Liver (tissue), 9 donors: ENCODE results near the gene BICRA. TPM values are rescaled to one million over a fixed set of nuclear protein-coding genes. Genes with fewer than 3 reads are reported as not detected.

Source experiments
- DNase-seq: peaks from one replicate; pipeline ENCODE4 v3.0.0-alpha.2; 2017; ENCODE audit warnings: low spot score
- H3K27ac ChIP-seq, 2 donors: one replicate each; pipeline ENCODE4 v1.7.0; 2013; ENCODE audit warnings: inconsistent platforms in 2 of 2, low read length in 2 of 2, control low read depth in 1 of 2, low read depth in 1 of 2, mild to moderate bottlenecking in 1 of 2
- H3K27me3 ChIP-seq, 4 donors: one replicate each; pipeline versions ENCODE4 v1.6.1 to v1.7.0; 2013; ENCODE audit warnings: low read length in 3 of 4, inconsistent platforms in 1 of 4, mild to moderate bottlenecking in 1 of 4, moderate library complexity in 1 of 4; ENCODE audit not compliant: control insufficient read depth in 4 of 4, insufficient read depth in 4 of 4
- H3K36me3 ChIP-seq, 4 donors: one replicate each; pipeline versions ENCODE4 v1.6.1 to v1.7.0; 2013; ENCODE audit warnings: low read length in 3 of 4, mild to moderate bottlenecking in 3 of 4, low read depth in 1 of 4, moderate library complexity in 1 of 4; ENCODE audit not compliant: control insufficient read depth in 4 of 4, insufficient read depth in 3 of 4
- H3K4me1 ChIP-seq, 4 donors: one replicate each; pipeline versions ENCODE4 v1.6.1 to v1.7.0; 2013; ENCODE audit warnings: low read length in 3 of 4, mild to moderate bottlenecking in 3 of 4, moderate library complexity in 1 of 4; ENCODE audit not compliant: control insufficient read depth in 4 of 4, insufficient read depth in 4 of 4
- H3K4me3 ChIP-seq, 3 donors: one replicate each; pipeline versions ENCODE4 v1.6.1 to v1.7.0; 2013; ENCODE audit warnings: low read length in 3 of 3, control low read depth in 1 of 3, low read depth in 1 of 3, mild to moderate bottlenecking in 1 of 3
- H3K9ac ChIP-seq, 2 donors: one replicate each; pipeline ENCODE4 v1.7.0; 2013; ENCODE audit warnings: low read length in 2 of 2, mild to moderate bottlenecking in 2 of 2, moderate library complexity in 2 of 2, control low read depth in 1 of 2, low read depth in 1 of 2
- H3K9me3 ChIP-seq, 4 donors: one replicate each; pipeline versions ENCODE4 v1.6.1 to v1.7.0; 2013; ENCODE audit warnings: low read length in 3 of 4; ENCODE audit not compliant: control insufficient read depth in 4 of 4
- ATF3 ChIP-seq: IDR thresholded peaks from 2 replicates; pipeline ENCODE4 v1.6.1; 2016; ENCODE audit warnings: antibody characterized with exemption
- CTCF ChIP-seq: fragments of 150-350 bp; IDR thresholded peaks from 2 replicates; pipeline ENCODE4 v1.5.1; 2017; ENCODE audit warnings: improper control_type of control experiment, low read depth, low read length; ENCODE audit not compliant: missing input control
- EGR1 ChIP-seq, 2 donors: IDR thresholded peaks; 2 replicates each; pipeline ENCODE4 v1.6.1; 2016 to 2018; ENCODE audit warnings: antibody characterized with exemption in 2 of 2, low read depth in 2 of 2
- FOXA1 ChIP-seq: IDR thresholded peaks from 2 replicates; pipeline ENCODE4 v1.6.1; 2016; ENCODE audit warnings: antibody characterized with exemption
- GABPA ChIP-seq, 2 donors: IDR thresholded peaks in 1 of 2; conservative IDR thresholded peaks in 1 of 2; 2 replicates each; pipeline ENCODE4 v1.6.1; 2016; ENCODE audit warnings: antibody characterized with exemption in 2 of 2, mild to moderate bottlenecking in 1 of 2, moderate library complexity in 1 of 2
- HNF4G ChIP-seq: IDR thresholded peaks from 2 replicates; pipeline ENCODE4 v1.6.1; 2016; ENCODE audit warnings: antibody characterized with exemption
- JUND ChIP-seq, 2 donors: IDR thresholded peaks; 2 replicates each; pipeline ENCODE4 v1.6.1; 2016; ENCODE audit warnings: antibody characterized with exemption in 2 of 2
- MAX ChIP-seq: IDR thresholded peaks from 2 replicates; pipeline ENCODE4 v1.6.1; 2016; ENCODE audit warnings: antibody characterized with exemption
- NR2F2 ChIP-seq: IDR thresholded peaks from 2 replicates; pipeline ENCODE4 v1.6.1; 2016; ENCODE audit warnings: antibody characterized with exemption
- RAD21 ChIP-seq, 2 donors: IDR thresholded peaks; 2 replicates each; pipeline ENCODE4 v1.6.1; 2016; ENCODE audit warnings: antibody characterized with exemption in 2 of 2, mild to moderate bottlenecking in 2 of 2
- REST ChIP-seq: IDR thresholded peaks from 2 replicates; pipeline ENCODE4 v1.6.1; 2016; ENCODE audit warnings: antibody characterized with exemption, mild to moderate bottlenecking
- RXRA ChIP-seq, 2 donors: IDR thresholded peaks; 2 replicates each; pipeline ENCODE4 v1.6.1; 2017 to 2018; ENCODE audit warnings: antibody characterized with exemption in 2 of 2, mild to moderate bottlenecking in 1 of 2
- TAF1 ChIP-seq: conservative IDR thresholded peaks from 2 replicates; pipeline ENCODE4 v1.6.1; 2016; ENCODE audit warnings: antibody characterized with exemption, mild to moderate bottlenecking
- YY1 ChIP-seq: IDR thresholded peaks from 2 replicates; pipeline ENCODE4 v1.6.1; 2016; ENCODE audit warnings: antibody characterized with exemption, mild to moderate bottlenecking
- ZBTB33 ChIP-seq: IDR thresholded peaks from 2 replicates; pipeline ENCODE4 v1.6.1; 2016; ENCODE audit warnings: antibody characterized with exemption
- WGBS: extraction: QIAGEN DNeasy Blood & Tissue Kit; methylation state at CpG from one replicate; pipeline ENCODE4 v1.1.7; 2013; 5-methylcytosine and 5-hydroxymethylcytosine counted together
- polyA plus RNA-seq, 2 donors: library from polyadenylated mRNA; stranded (reverse) in 1 of 2; unstranded in 1 of 2; fragments of 200-250 nt in 1 of 2; fragments of >200 nt in 1 of 2; fragmentation: Nextera tagmentation in 1 of 2; extraction: Ambion mirVana in 1 of 2; gene quantifications; one replicate each; pipeline versions ENCODE4 v1.2.1 to v1.2.3, GENCODE V29; 2013 to 2015
- total RNA-seq, 2 donors: library from RNA; depleted of rRNA; stranded (reverse); fragments of >200 nt; gene quantifications; one replicate each; pipeline ENCODE4 v1.2.3, GENCODE V29; 2014
- donor health status: healthy.
- donor health status: healthy.
- donor health status: healthy.
- donor health status: healthy.
- donor health status: healthy.

BICRA gene
- total and polyA plus RNA-seq, 4 donors = 0.63 to 8.9 (median 3.0) TPM

- no peak for TF ChIP-seq CTCF
- no peak for TF ChIP-seq RXRA (IDR thresholded peaks at IDR 0.05)
- TF ChIP-seq JUND (IDR thresholded peaks at IDR 0.05) = no peak
- no peak for TF ChIP-seq EGR1 (IDR thresholded peaks at IDR 0.05; ENCODE audit: low read depth in 2 of 2)
Observed at GRCh38 chr19:47675859-47676258, 66.9 kb downstream of the BICRA start (continued).

GRCh38 chr19:47676811-47677210, 67.9 kb downstream of the BICRA start:
- Histone ChIP-seq H3K9me3 (no peaks in the 10 kb centered on the region), H3K4me3 (no peak overlapping the region), H3K4me1 (no peaks in the 10 kb centered on the region), H3K27ac (no peak overlapping the region), H3K27me3 (no peaks in the 10 kb centered on the region), H3K36me3 (peaks cover 2 to 40% (median 19%) of the 10 kb centered on the region in 4 donors), H3K9ac (no peak overlapping the region)
- 87% methylated on average over 8 of the region's 8 CpGs for WGBS
- TF ChIP-seq NR2F2 (no peak), ATF3 (no peak), RAD21 (IDR thresholded peaks at IDR 0.05) (no peak), MAX (no peak), REST (no peak), TAF1 (no peak)
- no peak for DNase-seq

- Histone ChIP-seq H3K4me3 (no peak overlapping the region), H3K27me3 (no peaks in the 10 kb centered on the region), H3K36me3 (peaks cover 2 to 38% (median 16%) of the 10 kb centered on the region in 4 donors), H3K4me1 (no peaks in the 10 kb centered on the region), H3K9ac (no peak overlapping the region), H3K9me3 (no peaks in the 10 kb centered on the region), H3K27ac (no peak overlapping the region)
- WGBS = 92% methylated on average over 30 of the region's 30 CpGs
- DNase-seq = no peak
- TF ChIP-seq TAF1 (no peak), FOXA1 (no peak), ZBTB33 (no peak), REST (no peak), NR2F2 (no peak), RAD21 (IDR thresholded peaks at IDR 0.05) (no peak), HNF4G (no peak), YY1 (no peak), MAX (no peak), GABPA (IDR thresholded peaks at IDR 0.05 in 1 of 2, conservative IDR thresholded peaks at IDR 0.05 in 1 of 2) (no peak)
Observed at GRCh38 chr19:47679251-47679900, 70.4 kb downstream of the BICRA start.
